ENCODE results near the gene MAP2. TPM values are rescaled to one million over a fixed set of nuclear protein-coding genes. Genes with fewer than 3 reads are reported as not detected.
A peak's percentile ranks its signal among the peaks of the same experiment; 100 is the strongest.

MAP2 gene
- total RNA-seq, 1 donor from 2014 or later, result 8.2 TPM

GRCh38 chr2:209579230-209579749, 155.4 kb downstream of the MAP2 start:
- H3K36me3 ChIP-seq (ENCODE audit: control insufficient read depth, insufficient read depth, low read length), result no peaks in the 10 kb centered on the region
- FAIRE-seq, result no peak
- no peak for TF ChIP-seq CTCF (IDR thresholded peaks at IDR 0.05; ENCODE audit: insufficient read depth, low read length, severe bottlenecking)
- H3K27me3 ChIP-seq (ENCODE audit: control insufficient read depth, insufficient read depth, low read length), result no peaks in the 10 kb centered on the region
- no peak for DNase-seq (ENCODE audit: low read depth)
- H3K4me3 ChIP-seq (ENCODE audit: low read depth, low read length), result no peak overlapping the region

- Histone ChIP-seq H3K36me3 (ENCODE audit: control insufficient read depth, insufficient read depth, low read length) (no peaks in the 10 kb centered on the region), H3K4me3 (ENCODE audit: low read depth, low read length) (no peak overlapping the region), H3K27me3 (ENCODE audit: control insufficient read depth, insufficient read depth, low read length) (no peaks in the 10 kb centered on the region)
- no peak for TF ChIP-seq CTCF (IDR thresholded peaks at IDR 0.05; ENCODE audit: insufficient read depth, low read length, severe bottlenecking)
- FAIRE-seq, result no peak
- no peak for DNase-seq (ENCODE audit: low read depth)
Observed at GRCh38 chr2:209581040-209581439, 157.2 kb downstream of the MAP2 start.

- no peaks in the 10 kb centered on the region for H3K36me3 ChIP-seq (ENCODE audit: control insufficient read depth, insufficient read depth, low read length)
- no peaks in the 10 kb centered on the region for H3K27me3 ChIP-seq (ENCODE audit: control insufficient read depth, insufficient read depth, low read length)
- TF ChIP-seq CTCF (IDR thresholded peaks at IDR 0.05; ENCODE audit: insufficient read depth, low read length, severe bottlenecking), result no peak
- DNase-seq (ENCODE audit: low read depth) (no peak), FAIRE-seq (no peak)
- no peak overlapping the region for H3K4me3 ChIP-seq (ENCODE audit: low read depth, low read length)
Observed at GRCh38 chr2:209582281-209582680, 158.4 kb downstream of the MAP2 start.

GRCh38 chr2:209584472-209584871, 160.6 kb downstream of the MAP2 start:
- Histone ChIP-seq H3K36me3 (ENCODE audit: control insufficient read depth, insufficient read depth, low read length) (no peaks in the 10 kb centered on the region), H3K27me3 (ENCODE audit: control insufficient read depth, insufficient read depth, low read length) (no peaks in the 10 kb centered on the region), H3K4me3 (ENCODE audit: low read depth, low read length) (no peak overlapping the region)
- DNase-seq (ENCODE audit: low read depth) (no peak), FAIRE-seq (peak; percentile 18)
- no peak for TF ChIP-seq CTCF (IDR thresholded peaks at IDR 0.05; ENCODE audit: insufficient read depth, low read length, severe bottlenecking)

- DNase-seq (ENCODE audit: low read depth) (no peak), FAIRE-seq (no peak)
- Histone ChIP-seq H3K4me3 (ENCODE audit: low read depth, low read length) (no peak overlapping the region), H3K36me3 (ENCODE audit: control insufficient read depth, insufficient read depth, low read length) (no peaks in the 10 kb centered on the region), H3K27me3 (ENCODE audit: control insufficient read depth, insufficient read depth, low read length) (no peaks in the 10 kb centered on the region)
- TF ChIP-seq CTCF (IDR thresholded peaks at IDR 0.05; ENCODE audit: insufficient read depth, low read length, severe bottlenecking), result no peak
Observed at GRCh38 chr2:209584915-209585314, 161.1 kb downstream of the MAP2 start.

- no peak for TF ChIP-seq CTCF (IDR thresholded peaks at IDR 0.05; ENCODE audit: insufficient read depth, low read length, severe bottlenecking)
- FAIRE-seq (no peak), DNase-seq (ENCODE audit: low read depth) (no peak)
- Histone ChIP-seq H3K27me3 (ENCODE audit: control insufficient read depth, insufficient read depth, low read length) (no peaks in the 10 kb centered on the region), H3K4me3 (ENCODE audit: low read depth, low read length) (no peak overlapping the region), H3K36me3 (ENCODE audit: control insufficient read depth, insufficient read depth, low read length) (no peaks in the 10 kb centered on the region)
Observed at GRCh38 chr2:209591021-209591420, 167.2 kb downstream of the MAP2 start.

Data from bronchial epithelial cell (primary cell).